Brain pericyte (primary cell): ENCODE results near the gene FBP2.
"Not testable (repeated sequence)": the region's sequence is repeated elsewhere in the genome, so short reads cannot be mapped to it uniquely, and the experiment has no call there.

Experiments
- DNase-seq: peaks from one replicate; pipeline ENCODE4 v3.0.0-alpha.2; 2012; ENCODE audit warnings: low read depth, low spot score

Gene FBP2

DNA sequence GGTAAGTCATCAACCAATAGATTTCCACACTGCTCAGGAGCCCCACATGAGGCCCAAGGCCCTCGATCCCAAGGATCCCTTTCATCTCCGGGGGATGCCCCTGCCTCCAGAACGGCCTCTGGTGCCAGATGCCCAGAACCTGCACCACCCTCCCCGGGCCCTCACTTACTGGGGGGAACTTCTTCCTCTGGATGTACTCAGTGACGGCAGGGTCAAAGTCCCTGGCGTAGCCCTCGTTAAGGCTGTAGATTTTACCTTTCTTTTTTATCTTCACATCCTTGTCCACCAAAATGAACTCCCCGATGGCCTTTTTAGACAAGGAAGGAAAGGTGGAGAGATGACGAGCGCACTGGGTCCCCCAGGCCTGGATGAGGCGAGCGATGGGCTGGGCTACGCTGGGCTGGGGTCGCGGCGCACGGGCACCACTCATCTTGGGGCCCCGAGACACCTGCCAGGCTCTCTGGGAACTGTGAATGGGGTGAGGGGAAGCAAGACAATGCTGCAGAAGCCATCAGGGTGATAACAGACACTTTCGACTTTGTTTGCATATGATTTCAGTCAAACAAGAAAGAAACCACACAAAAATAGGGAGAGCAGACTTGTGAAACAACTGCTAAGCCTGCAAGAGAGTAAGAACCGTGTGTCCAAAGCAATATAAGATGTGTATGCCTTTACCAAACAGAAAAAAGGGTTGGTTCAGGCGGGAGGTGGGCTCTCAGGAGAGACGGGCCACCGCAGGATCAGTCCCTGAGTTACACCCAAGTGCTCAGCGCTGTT is 13.2 kb upstream of the FBP2 start:
- no peak for DNase-seq

DNA sequence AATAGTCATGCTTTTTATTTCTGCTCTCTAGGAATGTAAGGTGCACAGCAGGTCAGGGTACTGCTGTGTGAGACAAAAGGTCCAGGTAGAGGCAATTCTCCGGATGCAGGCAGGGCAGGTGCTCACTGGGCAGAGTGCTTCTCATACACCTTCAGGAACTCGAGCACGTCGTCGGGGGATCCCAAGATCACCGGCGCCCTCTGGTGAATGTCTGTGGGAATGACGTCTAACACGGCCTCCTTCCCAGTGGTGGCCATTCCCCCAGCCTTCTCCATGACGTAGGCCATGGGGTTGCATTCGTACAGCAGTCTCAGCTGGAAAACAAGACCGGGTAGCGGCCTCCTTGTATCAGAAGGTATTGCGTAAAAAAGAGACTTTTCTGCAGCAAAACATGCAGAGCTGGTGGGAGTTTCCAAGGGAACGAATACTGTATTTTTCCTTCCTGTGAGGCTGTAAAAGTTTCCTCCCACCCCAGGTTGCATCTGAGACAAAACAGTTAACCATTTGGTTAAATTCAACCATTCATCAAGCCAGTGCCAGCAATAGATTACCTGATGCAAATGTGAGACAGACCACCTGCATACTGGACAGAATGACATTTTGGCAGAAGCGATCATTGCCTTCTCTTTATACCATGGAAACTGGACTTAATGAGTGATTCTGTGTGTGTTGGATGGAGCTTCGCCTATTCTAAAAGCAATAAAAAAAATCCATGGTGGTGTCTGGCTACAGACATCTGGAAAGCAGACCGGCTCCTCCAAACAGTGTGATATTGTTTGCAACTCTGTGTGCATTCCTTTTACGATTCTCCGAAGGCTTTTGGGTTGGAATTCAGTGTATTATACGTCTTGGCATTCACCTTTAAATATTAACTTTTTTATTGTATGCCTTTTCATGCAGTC is 9.9 kb upstream of the FBP2 start:
- peak; percentile 22 for DNase-seq

- no peak for DNase-seq
Measured at GRCh38 chr9:94602666-94603065, 9.0 kb upstream of the FBP2 start.

DNA sequence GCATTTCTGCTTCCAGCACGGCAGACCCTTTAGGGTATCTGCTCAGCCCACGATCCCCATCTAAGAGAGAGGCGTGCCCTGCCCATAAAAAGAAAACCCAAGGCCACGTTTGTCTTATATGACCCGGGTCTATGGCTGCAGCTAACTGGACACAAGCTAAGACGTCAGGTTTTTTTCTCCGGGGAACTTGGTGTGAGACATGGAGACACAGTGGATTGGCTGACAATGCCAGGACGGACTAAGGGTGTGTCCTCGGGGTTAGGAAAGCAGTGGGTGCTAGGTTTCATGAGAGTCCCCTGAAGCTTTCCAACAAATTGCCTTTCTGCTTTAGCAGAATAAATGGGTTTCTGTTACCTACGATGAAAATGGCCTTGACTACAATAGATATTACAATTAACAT is 7.1 kb upstream of the FBP2 start:
- DNase-seq = no peak

- no peak for DNase-seq
Measured at GRCh38 chr9:94600258-94600657, 6.6 kb upstream of the FBP2 start.

DNA sequence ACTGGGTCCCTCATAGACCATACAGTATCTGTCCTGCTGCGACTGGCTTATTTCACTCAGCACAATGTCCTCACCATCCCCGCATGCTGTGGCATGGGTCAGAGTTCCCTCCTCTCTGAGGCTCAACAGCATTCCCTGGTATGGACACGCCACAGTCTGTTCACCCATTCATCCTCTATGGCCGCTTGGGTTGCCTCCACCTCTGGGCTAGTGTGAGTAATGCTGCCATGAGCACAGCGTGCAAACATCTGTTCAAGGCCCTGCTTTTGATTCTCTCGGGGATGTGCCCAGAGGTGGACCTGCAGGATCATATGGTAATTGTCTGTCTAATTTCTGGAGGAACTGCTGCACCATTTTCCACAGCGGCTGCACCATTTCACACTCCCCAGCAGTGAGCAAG is 5.5 kb upstream of the FBP2 start:
- DNase-seq = no peak

DNA sequence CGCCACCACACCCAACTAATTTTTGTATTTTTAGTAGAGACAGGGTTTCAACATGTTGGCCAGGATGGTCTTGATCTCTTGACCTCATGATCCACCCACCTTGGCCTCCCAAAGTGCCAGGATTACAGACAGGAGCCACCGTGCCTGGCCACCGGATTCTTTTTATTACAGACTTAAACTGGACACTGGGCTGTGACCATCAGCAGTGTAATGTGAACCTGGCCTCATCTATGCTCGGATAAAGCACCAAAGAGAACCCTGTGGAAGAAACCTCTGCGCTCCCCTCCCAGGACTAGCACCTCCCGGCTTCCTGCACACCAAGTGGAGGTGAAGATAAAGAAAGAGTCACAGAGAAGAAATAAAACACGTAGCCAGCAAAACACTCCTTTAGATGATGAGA is 941 bp downstream of the FBP2 start:
- DNase-seq = not testable (repeated sequence)

DNA sequence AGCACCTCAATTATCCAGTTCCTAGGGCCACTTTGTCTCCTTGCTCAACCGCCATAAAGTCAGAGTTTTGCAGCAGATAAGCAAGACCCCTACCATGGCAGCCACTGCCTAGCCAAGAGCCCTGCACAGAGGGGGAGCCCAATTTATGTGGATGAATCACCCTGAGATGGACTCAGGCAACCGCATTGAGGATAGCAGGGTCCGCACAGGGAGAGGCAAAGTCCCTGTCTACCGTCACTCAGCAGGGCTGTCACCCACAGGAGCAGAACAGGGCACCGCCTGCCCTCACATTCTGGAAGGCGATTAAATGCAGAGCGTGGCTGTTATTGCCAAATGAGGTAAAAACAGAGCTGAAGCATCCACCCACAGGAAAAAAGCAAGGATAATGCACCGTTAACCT is 1.7 kb downstream of the FBP2 start:
- DNase-seq = no peak

DNA sequence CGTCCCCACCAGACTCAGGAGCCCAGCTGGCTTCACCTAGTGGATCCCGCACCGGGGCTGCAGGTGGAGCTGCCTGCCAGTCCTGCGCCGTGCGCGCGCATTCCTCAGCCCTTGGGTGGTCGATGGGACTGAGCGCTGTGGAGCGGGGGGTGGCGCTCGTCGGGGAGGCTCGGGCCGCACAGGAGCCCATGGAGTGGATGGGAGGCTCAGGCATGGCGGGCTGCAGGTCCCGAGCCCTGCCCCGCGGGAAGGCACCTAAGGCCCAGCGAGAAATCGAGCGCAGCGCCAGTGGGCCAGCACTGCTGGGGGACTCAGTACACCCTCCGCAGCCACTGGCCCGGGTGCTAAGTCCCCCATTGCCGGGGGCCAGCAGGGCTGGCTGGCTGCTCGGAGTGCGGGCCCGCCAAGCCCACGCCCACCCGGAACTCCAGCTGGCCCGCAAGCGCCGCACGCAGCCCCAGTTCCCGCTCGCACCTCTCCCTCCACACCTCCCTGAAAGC is 2.5 kb downstream of the FBP2 start:
- DNase-seq = not testable (repeated sequence)

DNA sequence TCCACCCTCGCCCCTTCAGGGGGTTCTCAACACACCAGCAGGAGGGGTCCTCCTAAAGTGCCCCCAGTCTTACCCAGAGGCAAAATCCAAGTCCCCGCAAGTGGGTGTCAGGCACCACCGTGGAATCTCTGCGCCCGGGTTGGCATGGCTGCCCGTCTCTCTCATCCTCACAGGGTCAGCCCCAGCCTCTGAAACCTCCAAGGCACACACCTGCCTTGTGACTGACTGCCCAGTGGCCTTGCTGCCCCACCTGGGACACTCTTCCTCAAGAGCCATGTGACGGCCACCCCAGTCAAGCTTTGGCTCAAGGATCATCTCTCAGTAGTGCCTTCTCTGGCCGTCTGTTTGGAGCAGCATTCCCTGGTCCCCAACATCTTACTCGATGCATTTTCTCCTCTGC is 4.9 kb downstream of the FBP2 start:
- no peak for DNase-seq

DNA sequence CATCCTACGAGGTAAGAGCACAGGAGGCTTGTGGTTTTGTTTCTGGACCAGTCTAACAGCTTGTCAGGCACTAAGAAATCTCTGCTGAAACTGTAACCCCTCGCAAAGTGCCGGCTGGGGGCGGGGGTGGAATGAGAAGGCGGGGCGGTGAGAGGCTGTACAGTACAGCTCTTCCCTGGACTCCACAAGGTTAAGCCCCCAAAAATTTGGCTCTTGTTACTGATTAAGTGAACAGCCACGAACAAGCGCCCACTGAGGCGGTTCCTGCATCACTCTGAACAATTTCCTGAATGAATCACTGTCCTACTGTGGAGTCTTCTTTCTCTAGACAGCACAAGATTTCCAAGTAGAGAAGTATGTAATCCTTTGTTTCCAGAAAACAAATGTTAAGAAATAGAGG is 6.8 kb downstream of the FBP2 start:
- no peak for DNase-seq

GRCh38 chr9:94586316-94586715 is 7.3 kb downstream of the FBP2 start:
- DNase-seq = no peak

DNA sequence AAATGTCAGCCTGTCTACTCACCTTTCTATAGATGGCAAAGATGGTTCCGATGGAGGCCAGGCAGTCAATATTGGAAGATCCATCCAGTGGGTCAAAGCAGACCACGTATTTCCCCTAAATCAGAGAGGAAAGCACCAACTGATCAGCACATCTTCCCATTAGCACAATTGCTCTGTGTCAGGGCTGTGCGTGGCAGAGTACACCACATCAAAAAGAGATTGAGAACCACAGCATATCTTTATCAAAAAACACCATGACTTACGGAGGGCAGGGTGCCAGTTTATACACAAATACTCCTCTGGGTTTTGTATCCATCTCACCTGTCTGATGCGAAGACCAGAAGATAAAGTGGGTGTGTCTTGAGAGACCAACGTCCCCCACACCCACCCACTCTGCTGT is 9.1 kb downstream of the FBP2 start:
- no peak for DNase-seq

- DNase-seq = no peak
Measured at GRCh38 chr9:94581728-94582127, 11.9 kb downstream of the FBP2 start.

DNA sequence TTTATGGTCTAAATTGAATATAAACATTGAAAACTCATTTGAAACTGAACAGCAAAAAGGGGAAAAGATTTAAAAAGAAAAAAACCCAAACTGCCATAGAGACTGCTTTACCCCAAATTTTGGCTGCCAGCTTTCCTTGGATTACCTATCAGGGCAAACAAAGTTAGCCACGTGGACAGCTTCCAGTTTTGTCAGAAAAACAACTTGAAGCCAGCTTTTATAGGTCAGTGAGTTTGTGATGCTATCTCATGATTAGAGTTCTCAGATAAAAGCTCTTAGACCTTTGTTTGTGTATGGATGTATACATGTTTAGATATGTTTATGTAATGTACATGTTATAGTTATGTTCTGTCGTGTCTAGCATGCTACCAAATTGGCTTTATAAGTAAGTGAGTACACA is 16.1 kb downstream of the FBP2 start:
- no peak for DNase-seq

GRCh38 chr9:94577036-94577435 is 16.6 kb downstream of the FBP2 start:
- DNase-seq = no peak

DNA sequence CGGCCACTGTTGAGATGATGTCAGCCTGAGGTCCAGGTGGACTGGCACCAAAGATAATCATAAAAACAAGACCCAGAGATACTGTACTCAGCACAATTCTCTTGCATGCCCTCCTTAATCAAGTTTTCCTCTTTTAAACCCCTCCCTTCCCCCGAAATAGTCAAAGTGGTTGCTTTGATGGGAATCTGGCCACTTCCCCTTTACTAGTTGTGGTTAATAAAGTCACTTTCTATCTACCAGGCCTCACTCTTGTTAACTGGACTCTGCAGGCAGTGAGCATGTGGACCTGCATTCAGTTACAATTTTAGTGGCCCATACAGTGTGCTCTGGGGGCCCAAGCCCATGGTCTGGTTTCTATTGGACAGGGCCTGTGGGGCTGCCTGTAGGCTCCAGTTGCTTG is 17.5 kb downstream of the FBP2 start:
- no peak for DNase-seq

DNA sequence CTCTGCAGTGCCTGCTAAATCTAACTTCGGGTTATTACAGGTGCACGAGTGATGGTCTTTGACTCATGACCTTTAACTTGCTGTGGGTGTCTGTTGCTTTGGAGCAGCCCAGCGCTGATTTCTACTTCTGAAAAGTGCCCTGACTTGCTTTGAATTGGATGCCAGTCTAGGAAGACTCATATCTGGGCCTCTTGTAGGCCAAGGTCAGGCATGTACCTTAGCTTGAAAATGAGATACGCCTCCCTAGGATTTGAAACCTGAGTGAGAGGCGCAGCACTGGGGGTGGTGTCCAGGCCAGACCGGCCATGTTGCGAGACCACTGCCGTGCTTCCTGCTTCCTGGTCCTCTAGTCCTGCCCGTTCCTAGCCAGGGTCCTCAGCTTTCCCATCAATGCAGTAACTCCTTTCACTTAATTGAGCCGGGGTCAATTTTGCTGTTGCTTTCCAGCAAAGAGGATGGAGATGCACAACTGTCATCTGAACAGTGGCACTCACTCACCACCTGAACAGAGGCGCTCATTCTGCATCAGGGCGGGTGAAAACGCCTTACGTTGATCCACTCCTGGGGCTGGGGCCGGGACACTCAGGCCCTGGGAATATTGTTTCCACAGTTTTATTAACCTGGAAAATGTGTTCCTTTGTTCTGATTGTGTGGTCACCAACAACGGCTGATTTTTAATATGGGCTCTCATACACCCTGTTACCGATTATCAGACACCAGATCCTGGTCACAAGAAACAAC is 24.5 kb downstream of the FBP2 start:
- DNase-seq = no peak

GRCh38 chr9:94568250-94568889 is 25.3 kb downstream of the FBP2 start:
- DNase-seq = no peak

GRCh38 chr9:94567271-94567670 is 26.4 kb downstream of the FBP2 start:
- DNase-seq = no peak

GRCh38 chr9:94566550-94566949 is 27.1 kb downstream of the FBP2 start:
- no peak for DNase-seq

- DNase-seq = not testable (repeated sequence)
Measured at GRCh38 chr9:94564279-94564678, 29.3 kb downstream of the FBP2 start.
